GM12878 (cell line): ENCODE results near the gene ZNF285. TPM values are rescaled to one million over a fixed set of nuclear protein-coding genes. Genes with fewer than 3 reads are reported as not detected.
A peak's percentile ranks its signal among the peaks of the same experiment; 100 is the strongest.

Experiments
- BACH1 ChIP-seq: fragments of 450-650 bp; IDR thresholded peaks from 2 replicates; pipeline ENCODE4 v1.6.1; 2017; ENCODE audit warnings: mild to moderate bottlenecking, borderline replicate concordance
- BCL11A ChIP-seq: IDR thresholded peaks from 2 replicates; pipeline ENCODE4 v1.6.1; 2011; ENCODE audit warnings: low read depth, low read length
- BMI1 ChIP-seq: fragments of 450-650 bp; IDR thresholded peaks from 2 replicates; pipeline ENCODE4 v1.6.1; 2016; ENCODE audit warnings: mild to moderate bottlenecking, moderate library complexity, borderline replicate concordance
- CREB1 ChIP-seq: IDR thresholded peaks from 2 replicates; pipeline ENCODE4 v1.6.1; 2012; ENCODE audit warnings: low read depth, mild to moderate bottlenecking, inconsistent platforms
- CREM ChIP-seq: IDR thresholded peaks from 2 replicates; pipeline ENCODE4 v1.6.1; 2014; ENCODE audit warnings: antibody characterized with exemption, low read depth
- HCFC1 ChIP-seq: fragments of 150-350 bp; IDR thresholded peaks from 2 replicates; pipeline ENCODE4 v1.6.1; 2014; ENCODE audit warnings: low read length
- IRF4 ChIP-seq: IDR thresholded peaks from 2 replicates; pipeline ENCODE4 v1.6.1; 2011; ENCODE audit warnings: low read depth, low read length
- KLF5 ChIP-seq: fragments of 450-650 bp; IDR thresholded peaks from 2 replicates; pipeline ENCODE4 v1.6.1; 2014; ENCODE audit warnings: mild to moderate bottlenecking; ENCODE audit not compliant: partially characterized antibody
- NR2F1 ChIP-seq: fragments of 450-650 bp; conservative IDR thresholded peaks from 2 replicates; pipeline ENCODE4 v1.6.1; 2017; ENCODE audit warnings: mild to moderate bottlenecking
- PAX8 ChIP-seq: fragments of 450-650 bp; IDR thresholded peaks from 2 replicates; pipeline ENCODE4 v1.6.1; 2017; ENCODE audit warnings: mild to moderate bottlenecking, moderate library complexity
- PML ChIP-seq: IDR thresholded peaks from 2 replicates; pipeline ENCODE4 v1.6.1; 2012; ENCODE audit warnings: low read length, inconsistent platforms
- POLR2AphosphoS2 ChIP-seq: IDR thresholded peaks from 2 replicates; pipeline ENCODE4 v1.6.1; 2011; ENCODE audit warnings: low read depth, mild to moderate bottlenecking, low read length, improper control_type of control experiment, moderate library complexity
- RCOR1 ChIP-seq: conservative IDR thresholded peaks from 2 replicates; pipeline ENCODE4 v1.6.1; 2012; ENCODE audit warnings: low read depth, low read length, improper control_type of control experiment
- SP1 ChIP-seq: IDR thresholded peaks from one replicate; pipeline ENCODE4 v1.6.1; 2011; ENCODE audit warnings: low read depth, low read length
- SRF ChIP-seq, 2 experiments: IDR thresholded peaks; 2 replicates each; pipeline ENCODE4 v1.6.1; 2011; ENCODE audit warnings: low read depth in 2 of 2, low read length in 2 of 2, mild to moderate bottlenecking in 1 of 2, moderate library complexity in 1 of 2
- TBL1XR1 ChIP-seq: IDR thresholded peaks from 2 replicates; pipeline ENCODE4 v1.6.1; 2012; ENCODE audit warnings: low read depth, low read length, improper control_type of control experiment
- ZBED1 ChIP-seq: IDR thresholded peaks from 2 replicates; pipeline ENCODE4 v1.6.1; 2016; ENCODE audit warnings: borderline replicate concordance
- polyA plus RNA-seq, 11 experiments: library from polyadenylated mRNA; depleted of rRNA in 4 of 11; unstranded in 6 of 11; stranded (reverse) in 5 of 11; fragments of >200 nt; fragmentation: Nextera tagmentation in 4 of 11; fragmentation: Illumina TruSeq in 1 of 11; extraction: Ambion mirVana in 4 of 11; extraction: Trizol in 1 of 11; gene quantifications; 1 replicate in 1 of 11; 2 replicates in 10 of 11; pipeline versions ENCODE4 v1.2.1 to v1.2.3, GENCODE V29; 2011 to 2016; ENCODE audit warnings: inconsistent platforms in 2 of 11, missing spikeins in 2 of 11, low read depth in 1 of 11
- total RNA-seq, 4 experiments: library from RNA; depleted of rRNA in 3 of 4; stranded (reverse); fragments of >200 nt in 3 of 4; fragmentation: Illumina TruSeq in 1 of 4; extraction: Trizol in 1 of 4; gene quantifications; 2 replicates each; pipeline versions ENCODE4 v1.2.1 to v1.2.3, GENCODE V29; 2013 to 2021
- TF ChIP-seq, protein P1 (sequence below): fragments of 450-650 bp; IDR thresholded peaks from 2 replicates; pipeline ENCODE4 v1.6.1; 2017; ENCODE audit warnings: mild to moderate bottlenecking, moderate library complexity
- TF ChIP-seq, protein P2 (sequence below): IDR thresholded peaks from 2 replicates; pipeline ENCODE4 v1.6.1; 2011; ENCODE audit warnings: low read depth, low read length, improper control_type of control experiment, borderline replicate concordance
- TF ChIP-seq, protein P3 (sequence below): fragments of 450-650 bp; IDR thresholded peaks from 2 replicates; pipeline ENCODE4 v1.6.1; 2016; ENCODE audit warnings: mild to moderate bottlenecking, moderate library complexity, borderline replicate concordance
- TF ChIP-seq, protein P4 (sequence below): fragments of 450-650 bp; IDR thresholded peaks from 2 replicates; pipeline ENCODE4 v1.6.1; 2017; ENCODE audit warnings: mild to moderate bottlenecking

The ZNF285 gene
- total and polyA plus RNA-seq, 10 of the 15 experiments (the other 5 are each of a cell fraction or from before 2014, with no cell fraction given), result 0.02 to 0.40 (median 0.28) TPM; not detected in 3

DNA sequence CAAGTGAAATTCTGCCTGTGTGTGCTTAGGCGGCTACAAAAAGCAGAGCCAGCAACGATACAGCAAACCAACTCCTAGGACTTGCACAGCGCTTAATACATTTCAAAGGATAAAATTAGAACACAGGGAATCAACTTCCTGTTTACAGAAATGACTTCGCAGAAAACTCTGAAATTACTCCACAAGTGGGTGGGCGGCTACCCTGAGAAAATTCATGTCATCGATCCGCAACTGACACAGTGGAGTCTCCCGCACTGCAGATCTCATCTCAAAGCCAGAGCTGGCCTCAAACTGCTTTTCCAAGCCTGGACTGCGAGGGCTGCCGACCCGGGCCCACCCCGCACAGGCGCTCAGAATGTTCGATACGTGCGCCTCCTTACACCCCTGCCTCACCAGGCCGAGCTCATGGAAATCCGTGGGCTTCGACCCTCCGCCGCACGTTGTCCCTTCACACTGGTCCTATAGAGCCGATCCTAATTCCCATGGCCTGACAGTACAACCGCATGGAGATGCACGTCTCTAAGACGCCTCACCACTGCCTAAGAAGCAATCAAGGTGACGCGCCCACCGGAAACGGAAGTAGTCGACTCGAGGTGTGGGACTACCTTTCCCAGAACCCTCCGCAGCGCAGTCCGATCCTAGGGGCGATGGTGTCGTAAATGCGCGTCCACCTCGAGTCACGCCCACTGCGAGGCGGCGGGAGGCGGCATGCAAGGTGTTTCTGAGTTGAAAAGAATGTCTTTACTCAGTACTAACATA is 46.7 kb upstream of the ZNF285 start, which contains the start of gene ZNF229 (continued):
- TF ChIP-seq, protein P1, sequence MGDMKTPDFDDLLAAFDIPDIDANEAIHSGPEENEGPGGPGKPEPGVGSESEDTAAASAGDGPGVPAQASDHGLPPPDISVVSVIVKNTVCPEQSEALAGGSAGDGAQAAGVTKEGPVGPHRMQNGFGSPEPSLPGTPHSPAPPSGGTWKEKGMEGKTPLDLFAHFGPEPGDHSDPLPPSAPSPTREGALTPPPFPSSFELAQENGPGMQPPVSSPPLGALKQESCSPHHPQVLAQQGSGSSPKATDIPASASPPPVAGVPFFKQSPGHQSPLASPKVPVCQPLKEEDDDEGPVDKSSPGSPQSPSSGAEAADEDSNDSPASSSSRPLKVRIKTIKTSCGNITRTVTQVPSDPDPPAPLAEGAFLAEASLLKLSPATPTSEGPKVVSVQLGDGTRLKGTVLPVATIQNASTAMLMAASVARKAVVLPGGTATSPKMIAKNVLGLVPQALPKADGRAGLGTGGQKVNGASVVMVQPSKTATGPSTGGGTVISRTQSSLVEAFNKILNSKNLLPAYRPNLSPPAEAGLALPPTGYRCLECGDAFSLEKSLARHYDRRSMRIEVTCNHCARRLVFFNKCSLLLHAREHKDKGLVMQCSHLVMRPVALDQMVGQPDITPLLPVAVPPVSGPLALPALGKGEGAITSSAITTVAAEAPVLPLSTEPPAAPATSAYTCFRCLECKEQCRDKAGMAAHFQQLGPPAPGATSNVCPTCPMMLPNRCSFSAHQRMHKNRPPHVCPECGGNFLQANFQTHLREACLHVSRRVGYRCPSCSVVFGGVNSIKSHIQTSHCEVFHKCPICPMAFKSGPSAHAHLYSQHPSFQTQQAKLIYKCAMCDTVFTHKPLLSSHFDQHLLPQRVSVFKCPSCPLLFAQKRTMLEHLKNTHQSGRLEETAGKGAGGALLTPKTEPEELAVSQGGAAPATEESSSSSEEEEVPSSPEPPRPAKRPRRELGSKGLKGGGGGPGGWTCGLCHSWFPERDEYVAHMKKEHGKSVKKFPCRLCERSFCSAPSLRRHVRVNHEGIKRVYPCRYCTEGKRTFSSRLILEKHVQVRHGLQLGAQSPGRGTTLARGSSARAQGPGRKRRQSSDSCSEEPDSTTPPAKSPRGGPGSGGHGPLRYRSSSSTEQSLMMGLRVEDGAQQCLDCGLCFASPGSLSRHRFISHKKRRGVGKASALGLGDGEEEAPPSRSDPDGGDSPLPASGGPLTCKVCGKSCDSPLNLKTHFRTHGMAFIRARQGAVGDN, result no peak
- TF ChIP-seq PAX8 (no peak), PML (no peak), POLR2AphosphoS2 (no peak), CREB1 (peak; percentile 72; the same call in 1 of the 2 replicates), SRF (IDR thresholded peaks at IDR 0.05; ENCODE audit: low read depth in 2 of 2, low read length in 2 of 2) (no peak), SP1 (no peak), KLF5 (no peak), IRF4 (no peak), BCL11A (no peak), BACH1 (no peak), ZBED1 (no peak), TBL1XR1 (no peak), HCFC1 (peak; percentile 31; the same call in 1 of the 2 replicates), RCOR1 (no peak), NR2F1 (no peak), CREM (0 out of 2 replicates have a peak, but pooled peaks have one; percentile 24), BMI1 (no peak)
- TF ChIP-seq, protein P2, sequence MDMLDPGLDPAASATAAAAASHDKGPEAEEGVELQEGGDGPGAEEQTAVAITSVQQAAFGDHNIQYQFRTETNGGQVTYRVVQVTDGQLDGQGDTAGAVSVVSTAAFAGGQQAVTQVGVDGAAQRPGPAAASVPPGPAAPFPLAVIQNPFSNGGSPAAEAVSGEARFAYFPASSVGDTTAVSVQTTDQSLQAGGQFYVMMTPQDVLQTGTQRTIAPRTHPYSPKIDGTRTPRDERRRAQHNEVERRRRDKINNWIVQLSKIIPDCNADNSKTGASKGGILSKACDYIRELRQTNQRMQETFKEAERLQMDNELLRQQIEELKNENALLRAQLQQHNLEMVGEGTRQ, result no peak
- TF ChIP-seq, protein P3, sequence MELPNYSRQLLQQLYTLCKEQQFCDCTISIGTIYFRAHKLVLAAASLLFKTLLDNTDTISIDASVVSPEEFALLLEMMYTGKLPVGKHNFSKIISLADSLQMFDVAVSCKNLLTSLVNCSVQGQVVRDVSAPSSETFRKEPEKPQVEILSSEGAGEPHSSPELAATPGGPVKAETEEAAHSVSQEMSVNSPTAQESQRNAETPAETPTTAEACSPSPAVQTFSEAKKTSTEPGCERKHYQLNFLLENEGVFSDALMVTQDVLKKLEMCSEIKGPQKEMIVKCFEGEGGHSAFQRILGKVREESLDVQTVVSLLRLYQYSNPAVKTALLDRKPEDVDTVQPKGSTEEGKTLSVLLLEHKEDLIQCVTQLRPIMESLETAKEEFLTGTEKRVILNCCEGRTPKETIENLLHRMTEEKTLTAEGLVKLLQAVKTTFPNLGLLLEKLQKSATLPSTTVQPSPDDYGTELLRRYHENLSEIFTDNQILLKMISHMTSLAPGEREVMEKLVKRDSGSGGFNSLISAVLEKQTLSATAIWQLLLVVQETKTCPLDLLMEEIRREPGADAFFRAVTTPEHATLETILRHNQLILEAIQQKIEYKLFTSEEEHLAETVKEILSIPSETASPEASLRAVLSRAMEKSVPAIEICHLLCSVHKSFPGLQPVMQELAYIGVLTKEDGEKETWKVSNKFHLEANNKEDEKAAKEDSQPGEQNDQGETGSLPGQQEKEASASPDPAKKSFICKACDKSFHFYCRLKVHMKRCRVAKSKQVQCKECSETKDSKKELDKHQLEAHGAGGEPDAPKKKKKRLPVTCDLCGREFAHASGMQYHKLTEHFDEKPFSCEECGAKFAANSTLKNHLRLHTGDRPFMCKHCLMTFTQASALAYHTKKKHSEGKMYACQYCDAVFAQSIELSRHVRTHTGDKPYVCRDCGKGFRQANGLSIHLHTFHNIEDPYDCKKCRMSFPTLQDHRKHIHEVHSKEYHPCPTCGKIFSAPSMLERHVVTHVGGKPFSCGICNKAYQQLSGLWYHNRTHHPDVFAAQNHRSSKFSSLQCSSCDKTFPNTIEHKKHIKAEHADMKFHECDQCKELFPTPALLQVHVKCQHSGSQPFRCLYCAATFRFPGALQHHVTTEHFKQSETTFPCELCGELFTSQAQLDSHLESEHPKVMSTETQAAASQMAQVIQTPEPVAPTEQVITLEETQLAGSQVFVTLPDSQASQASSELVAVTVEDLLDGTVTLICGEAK, result peak; percentile 51; the same call in 1 of the 2 replicates
- TF ChIP-seq, protein P4, sequence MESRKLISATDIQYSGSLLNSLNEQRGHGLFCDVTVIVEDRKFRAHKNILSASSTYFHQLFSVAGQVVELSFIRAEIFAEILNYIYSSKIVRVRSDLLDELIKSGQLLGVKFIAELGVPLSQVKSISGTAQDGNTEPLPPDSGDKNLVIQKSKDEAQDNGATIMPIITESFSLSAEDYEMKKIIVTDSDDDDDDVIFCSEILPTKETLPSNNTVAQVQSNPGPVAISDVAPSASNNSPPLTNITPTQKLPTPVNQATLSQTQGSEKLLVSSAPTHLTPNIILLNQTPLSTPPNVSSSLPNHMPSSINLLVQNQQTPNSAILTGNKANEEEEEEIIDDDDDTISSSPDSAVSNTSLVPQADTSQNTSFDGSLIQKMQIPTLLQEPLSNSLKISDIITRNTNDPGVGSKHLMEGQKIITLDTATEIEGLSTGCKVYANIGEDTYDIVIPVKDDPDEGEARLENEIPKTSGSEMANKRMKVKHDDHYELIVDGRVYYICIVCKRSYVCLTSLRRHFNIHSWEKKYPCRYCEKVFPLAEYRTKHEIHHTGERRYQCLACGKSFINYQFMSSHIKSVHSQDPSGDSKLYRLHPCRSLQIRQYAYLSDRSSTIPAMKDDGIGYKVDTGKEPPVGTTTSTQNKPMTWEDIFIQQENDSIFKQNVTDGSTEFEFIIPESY, result no peak
